ENCODE data around the gene SETDB1.
A peak's percentile ranks its signal among the peaks of the same experiment; 100 is the strongest.
"Not testable (repeated sequence)": the region's sequence is repeated elsewhere in the genome, so short reads cannot be mapped to it uniquely, and the experiment has no call there.

Gene SETDB1

DNA sequence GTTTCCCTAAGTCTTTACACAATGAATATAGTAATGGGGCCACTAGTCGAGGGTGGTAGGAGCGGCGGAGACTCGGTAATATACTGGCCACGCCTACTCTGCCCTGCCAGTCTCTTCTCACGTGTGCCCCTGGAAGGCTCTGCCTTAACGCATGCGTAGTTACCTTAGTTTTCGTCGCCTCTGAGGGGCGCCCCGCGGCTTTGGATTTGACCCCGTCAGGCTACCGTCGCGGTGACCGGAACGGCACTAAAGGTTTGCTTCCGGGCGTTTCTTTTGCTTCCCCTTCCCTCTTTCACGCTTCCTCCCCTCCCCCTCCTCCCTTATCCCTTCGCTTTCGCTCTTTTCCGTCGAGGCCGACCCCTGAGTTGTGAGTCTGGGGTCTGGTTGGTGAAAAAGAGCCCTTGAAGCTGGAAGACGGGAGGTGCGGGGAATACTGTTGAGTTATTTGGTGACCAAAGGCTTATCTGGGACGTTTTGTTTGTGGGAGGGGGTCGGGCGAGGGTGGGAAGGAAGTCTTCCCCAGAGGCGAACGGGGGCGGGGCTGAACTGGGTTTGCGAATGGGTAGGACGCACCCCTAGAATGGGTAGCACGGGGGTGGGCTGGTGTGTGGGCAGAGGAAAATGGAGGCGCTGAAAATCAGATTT, at the start of gene SETDB1:
SETDB1 (plus strand) TSS at position 267 of the 645 bp plus-strand sequence. CDS start 1,352 bp downstream, outside the sequence.
- peak; percentile 87 for DNase-seq

DNA sequence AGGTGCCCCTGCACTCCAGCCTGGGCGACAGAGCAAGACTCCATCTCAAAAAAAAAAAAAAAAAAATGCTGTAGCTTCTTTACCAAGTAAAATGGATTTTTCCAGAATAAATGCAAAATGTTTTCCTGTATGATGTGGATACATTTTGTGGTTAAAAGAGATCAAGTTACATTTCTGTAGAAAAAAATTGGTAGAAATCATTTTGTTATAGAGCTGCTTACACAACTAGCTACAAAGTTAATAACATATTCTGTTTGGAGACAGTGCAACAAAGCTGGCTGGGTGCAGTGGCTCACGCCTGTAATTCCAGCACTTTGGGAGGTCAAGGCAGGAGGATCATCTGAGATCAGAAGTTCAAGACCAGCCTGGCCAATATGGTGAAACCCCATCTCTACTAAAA, 47.2 kb upstream of the SETDB1 start:
- DNase-seq: not testable (repeated sequence)

DNA sequence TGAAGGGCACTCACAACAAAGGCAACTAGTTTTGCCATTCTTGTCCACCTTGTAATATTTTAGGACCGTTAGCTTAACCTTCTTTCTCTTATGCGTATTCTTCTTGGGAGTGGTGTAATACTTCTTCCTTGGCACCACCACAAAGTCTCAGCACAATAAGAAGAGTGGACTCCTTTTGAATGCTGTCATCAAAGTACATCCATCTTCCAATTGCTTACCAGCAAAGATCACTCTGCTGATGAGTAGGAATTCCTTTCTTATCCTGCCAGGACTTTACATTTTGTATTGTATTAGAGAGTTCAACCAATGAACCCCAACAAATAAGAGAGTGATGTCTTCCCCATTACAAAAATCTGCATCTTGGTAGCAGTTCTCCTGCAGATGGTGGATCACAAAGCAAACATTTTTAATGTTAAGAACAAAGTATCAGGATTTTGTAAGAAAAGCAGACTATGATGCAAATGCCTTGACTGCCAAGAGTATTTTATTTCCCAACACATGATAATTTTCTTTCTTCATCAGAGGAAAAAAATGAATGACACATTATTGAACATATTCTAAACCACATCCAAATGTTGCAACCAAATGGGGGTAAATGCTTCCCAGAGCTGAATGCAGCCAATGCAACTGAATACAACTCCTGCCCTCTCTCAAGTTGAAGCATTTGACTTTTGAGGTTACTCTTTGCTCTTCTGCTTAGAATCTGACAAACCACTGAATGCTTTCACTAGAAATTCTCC, 44.7 kb upstream of the SETDB1 start:
- DNase-seq: no peak

DNA sequence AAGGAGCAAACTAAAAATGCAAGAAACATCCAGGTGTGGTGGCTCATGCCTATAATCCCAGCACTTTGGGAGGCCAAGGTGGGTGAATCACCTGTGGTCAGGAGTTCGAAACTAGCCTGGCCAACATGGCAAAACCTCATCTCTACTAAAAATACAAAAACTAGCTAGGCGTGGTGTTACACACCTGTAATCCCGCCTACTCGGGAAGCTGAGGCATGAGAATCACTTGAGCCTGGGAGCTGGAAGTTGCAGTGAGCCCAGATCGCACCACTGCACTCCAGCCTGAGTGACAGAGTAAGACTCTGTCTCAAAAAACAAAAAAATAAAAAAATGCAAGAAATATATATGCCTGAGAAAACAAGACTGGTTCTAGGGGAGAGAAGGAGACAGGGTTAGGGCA, 43.0 kb upstream of the SETDB1 start:
- not testable (repeated sequence) for DNase-seq

DNA sequence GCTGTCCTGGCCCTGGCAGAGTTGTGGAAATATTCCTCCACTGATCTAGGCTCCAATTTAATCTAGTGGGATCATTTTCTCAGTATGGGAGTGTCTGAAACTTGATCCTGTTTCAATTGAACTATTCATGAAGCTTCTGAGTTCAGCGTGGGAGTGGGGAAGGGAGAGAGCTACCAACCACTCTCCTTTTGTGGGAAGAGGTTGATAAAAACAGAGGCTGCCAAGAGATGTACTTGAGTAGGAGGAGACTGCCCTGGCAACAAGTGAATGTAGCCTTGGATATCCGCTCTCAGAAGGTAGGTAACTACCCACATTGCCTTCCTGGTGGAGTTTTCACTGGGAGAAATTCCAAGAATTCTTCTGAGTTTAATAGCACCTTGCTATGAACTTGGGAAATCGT, 39.1 kb upstream of the SETDB1 start, which contains the start of gene CTXND2:
CTXND2 (plus strand) TSS at position 119 of the 400 bp plus-strand sequence. CDS start 25,179 bp downstream, outside the sequence.
- no peak for DNase-seq

DNA sequence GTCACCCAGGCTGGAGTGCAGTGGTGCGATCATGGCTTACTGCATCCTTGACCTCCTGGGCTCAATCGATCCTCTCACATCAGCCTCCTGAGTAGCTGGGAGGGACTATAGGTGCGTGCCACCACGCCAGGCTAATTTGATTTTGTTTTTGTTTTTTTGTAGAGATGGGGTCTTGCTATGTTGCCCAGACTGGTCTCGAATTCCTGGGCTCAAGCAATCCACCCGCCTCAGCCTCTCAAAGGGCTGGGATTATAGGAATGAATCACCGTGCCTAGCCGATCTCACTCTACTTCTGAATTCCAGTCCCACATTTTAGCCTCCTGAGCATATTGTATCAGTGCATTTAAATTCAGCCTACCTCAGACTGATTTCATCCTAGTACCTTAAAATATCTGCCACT, 37.4 kb upstream of the SETDB1 start:
- DNase-seq: no peak

DNA sequence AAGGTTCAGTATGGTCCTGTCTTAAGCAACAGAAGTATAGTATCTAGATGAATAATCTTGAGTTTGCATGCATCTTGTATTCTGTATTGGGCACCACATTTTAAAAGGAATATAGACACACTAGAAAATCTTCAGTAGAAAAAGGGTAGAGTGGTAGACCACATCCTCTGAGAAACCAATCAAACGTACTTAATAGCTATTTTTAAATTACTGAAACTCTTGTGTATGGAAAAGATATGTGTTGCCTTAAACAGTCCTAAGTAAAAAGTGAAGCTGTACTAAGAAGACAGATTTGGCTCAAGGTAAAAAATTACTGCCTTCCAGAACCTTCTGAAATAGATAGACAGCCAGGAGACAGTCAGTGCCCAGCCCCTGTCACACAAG, 36.1 kb upstream of the SETDB1 start:
- no peak for DNase-seq

DNA sequence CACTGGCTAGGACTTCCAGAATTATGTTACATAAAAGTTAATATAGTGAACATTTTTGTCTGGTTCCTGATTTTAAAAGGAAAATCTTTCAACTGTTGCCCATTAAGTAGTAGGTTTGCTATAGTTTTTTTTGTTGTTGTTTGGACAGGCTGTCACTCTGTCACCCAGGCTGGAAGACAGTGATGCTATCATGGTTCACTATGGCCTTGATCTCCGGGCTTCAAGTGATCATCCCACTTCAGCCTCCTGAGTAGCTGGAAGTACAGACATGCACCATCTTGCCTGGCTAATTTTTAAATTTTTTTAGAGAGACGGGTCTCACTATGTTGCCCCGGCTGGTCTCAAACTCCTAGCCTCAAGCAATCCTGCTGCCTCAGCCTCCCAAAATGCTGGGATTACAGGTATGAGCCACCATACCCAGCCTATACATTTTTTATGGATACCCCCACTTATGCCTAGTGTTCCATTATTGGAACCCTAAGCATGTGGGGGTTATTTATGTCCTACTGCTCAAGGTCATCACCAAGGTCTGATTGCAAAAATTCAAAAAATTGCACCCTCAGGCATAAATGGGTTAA, 32.7 kb upstream of the SETDB1 start:
- no peak for DNase-seq

DNA sequence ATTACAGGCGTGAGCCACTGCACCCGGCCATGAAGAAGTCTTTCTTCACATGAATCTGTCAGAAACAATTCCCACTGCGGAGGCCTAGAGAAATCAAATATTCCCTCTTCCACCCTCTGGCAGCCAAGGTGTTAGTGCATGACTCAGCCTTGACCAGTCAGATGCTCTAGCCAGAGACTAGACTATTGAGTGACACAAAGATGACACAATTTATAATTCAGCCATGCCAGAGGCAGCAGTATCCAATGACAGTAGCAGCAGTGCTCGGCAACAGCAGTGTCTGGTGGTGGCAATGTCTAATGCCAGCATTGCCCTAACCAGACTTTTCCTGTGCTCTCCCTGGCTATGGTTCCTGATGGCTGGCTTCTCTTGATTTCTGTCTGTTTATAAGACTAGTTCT, 30.5 kb upstream of the SETDB1 start:
- no peak for DNase-seq

DNA sequence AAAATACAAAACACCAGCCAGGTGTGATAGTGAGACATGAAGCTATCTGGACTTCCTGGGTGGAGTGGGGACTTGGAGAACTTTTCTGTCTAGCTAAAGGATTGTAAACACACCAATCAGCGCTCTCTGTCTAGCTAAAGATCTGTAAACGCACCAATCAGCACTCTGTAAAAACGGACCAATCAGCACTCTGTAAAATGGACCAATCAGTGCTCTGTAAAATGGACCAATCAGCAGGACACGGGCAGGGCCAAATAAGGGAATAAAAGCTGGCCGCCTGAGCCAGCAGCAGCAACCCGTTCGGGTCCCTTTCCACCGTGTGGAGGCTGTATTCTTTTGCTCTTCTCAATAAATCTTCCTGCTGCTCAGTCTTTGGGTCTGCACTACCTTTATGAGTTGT, 26.4 kb upstream of the SETDB1 start:
- not testable (repeated sequence) for DNase-seq

DNA sequence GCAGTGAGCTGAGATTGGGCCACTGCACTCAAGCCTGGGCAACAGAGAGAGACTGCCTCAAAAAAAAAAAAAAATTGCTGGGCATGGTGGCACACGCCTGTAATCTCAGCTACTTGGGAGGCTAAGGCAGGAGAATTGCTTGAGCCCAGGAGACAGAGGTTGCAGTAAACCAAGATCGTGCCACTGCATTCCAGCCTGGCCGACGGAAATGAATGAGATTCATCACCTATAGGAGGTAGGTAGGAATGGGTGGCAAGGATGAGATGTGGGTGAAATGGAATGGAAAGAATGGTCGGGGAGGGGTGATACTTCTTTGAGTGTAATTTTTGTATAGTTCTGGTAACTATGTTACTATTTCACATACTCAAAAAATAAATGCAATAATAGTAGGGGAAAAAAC, 23.8 kb upstream of the SETDB1 start:
- DNase-seq: no peak

DNA sequence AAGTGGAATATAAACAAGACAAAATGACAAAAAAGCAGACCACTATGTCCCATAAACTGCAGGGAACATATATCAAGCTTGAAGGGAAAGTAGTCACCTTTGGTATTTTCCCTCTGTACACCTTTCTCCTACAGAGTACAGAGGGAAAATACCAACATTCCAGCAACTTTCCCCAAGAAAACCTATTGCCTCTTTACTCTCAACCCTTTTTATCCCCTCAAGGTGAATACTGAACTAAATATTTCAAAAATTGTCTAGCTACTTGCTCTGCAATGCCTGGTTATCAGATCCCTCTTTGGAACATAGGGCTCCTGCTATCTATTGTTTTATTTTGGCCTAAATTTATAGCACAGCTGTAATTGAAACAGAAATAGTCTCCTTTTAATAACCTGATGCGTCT, 23.4 kb upstream of the SETDB1 start:
- DNase-seq: no peak

DNA sequence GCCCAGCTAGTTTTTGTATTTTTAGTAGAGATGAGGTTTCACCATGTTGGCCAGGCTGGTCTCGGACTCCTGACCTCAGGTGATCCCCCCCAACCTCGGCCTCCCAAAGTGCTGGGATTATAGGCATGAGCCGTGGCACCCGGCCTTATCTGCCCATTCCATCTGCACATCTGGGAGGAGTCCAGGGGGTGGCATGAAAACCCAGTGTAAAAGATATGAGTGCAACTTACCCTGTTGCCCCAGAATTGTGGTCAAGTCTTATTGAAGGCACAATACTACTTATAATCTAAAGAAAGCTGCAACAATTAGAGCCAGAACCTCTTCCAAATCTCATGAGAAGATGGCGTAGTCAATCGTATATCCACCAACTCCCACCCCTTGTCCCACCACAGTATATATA, 20.9 kb upstream of the SETDB1 start:
- no peak for DNase-seq

DNA sequence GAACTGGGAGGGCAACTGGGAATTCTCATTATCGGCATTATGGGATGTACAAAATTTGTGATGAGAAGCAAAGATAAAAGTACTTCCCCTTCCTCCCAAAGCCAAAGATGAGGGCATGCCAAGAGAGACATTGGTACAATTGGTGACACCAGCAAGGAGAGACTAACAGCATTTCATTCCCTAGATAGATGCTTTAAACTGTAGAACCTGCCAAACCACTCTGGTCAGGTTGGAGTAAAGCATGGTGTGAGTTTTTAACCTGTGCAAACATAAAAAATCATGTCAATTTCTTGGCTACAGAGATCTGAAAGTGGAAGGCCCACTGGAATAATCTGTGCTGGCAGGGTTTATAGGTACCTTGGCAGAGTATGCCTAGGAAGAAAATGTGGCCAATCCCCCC, 19.8 kb upstream of the SETDB1 start:
- no peak for DNase-seq

DNA sequence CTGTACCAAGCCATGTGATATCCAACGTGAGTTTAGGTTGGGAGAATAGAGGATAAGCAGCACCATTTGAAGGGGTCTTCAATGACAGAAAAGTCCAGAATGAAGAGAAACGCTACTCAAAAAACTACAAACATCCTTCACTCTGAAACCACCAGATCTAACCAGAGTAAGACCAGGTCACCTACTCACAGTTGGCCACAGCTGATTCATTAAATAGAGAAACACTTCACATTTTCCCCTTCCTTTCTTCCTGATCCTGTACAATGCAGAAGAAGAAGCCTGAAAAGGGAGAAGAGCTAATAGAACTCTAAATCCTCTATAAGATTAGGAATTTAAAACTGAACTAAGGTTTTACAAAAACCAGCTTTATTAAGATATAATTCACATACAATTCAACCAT, 19.4 kb upstream of the SETDB1 start:
- DNase-seq: no peak

DNA sequence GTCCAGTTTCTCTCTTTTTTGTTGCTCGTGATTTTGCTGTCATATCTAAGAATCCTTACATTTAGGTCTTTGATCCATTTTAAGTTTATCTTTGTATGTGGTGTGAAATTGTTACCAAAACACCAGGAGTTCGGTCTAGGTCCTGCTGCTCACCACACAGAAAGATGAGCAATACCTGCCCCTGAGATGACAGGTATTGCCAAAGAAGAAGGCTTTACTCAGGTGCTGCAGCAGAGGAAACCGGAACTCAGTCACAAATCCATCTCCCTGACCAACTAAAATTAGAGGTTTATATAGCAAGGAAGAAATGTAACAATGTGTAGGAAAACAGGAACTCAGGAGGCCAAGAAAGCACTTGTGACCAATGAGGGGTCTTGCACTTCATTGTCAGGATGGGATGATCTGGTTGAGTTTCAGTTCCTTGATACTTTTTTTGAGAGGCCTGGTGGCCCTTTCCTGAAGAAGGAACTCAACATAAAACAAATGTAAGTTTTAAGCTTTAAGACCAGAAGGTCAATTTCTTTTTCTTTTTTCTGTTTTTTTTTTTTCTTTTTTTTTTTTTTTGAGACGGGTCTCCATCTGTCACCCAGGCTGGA, 16.5 kb upstream of the SETDB1 start:
- DNase-seq: no peak

DNA sequence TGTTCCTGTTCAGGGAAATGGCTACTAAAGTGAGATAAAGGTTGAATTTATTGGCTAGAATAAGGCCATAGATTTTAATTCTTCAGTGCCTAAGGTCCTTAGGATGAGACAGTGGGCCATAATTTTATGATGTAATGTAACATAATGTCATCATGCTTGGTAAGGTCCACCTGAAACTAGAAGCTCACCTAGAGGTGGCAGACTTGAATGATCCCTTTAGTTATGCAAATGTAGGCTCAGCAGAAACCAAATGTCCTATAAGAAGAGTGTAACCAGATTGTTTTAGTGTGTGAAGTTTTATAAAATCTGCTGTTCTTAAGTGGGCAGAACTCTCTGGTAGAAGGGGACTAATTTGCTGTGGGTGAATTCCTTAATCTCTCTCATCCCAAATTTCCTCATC, 13.5 kb upstream of the SETDB1 start:
- no peak for DNase-seq

DNA sequence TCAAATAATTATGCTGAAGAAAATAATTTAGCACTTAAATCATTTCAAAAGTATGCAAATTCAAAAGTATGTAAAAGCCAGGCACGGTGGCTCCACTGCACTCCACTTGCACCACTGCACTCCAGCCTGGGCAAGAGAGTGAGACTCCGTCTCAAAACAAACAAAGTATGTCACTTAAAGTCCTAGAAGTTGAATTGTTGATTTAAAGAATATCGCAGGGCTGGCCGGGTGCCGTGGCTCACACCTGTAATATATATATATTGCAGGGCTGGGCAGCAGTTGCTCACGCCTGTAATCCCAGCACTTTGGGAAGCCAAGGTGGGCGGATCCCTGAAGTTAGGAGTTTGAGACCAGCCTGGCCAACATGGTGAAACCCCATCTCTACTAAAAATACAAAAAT, 8.8 kb upstream of the SETDB1 start:
- DNase-seq: no peak

DNA sequence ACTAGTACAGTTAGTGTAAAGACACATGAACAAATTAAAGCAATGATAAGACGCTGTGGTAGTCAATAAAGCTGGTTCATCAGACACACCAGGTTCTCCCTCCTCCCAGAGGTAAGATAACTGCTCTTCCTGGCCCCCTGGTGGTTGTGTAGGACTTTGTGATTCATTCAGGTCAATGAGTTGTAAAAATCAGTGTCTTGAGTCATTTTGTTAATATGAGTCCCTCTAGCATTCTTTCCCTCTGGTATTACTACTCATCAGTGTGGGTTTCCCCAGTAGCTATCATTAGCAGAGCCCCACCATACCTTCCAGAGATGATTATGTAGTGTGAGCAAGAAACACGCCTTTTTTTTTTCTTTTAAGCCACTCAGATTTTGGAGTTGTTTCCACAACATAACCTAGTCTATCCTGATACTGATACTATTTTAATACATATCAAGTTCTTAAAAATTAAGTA, 3.6 kb upstream of the SETDB1 start:
- DNase-seq: peak; percentile 59

DNA sequence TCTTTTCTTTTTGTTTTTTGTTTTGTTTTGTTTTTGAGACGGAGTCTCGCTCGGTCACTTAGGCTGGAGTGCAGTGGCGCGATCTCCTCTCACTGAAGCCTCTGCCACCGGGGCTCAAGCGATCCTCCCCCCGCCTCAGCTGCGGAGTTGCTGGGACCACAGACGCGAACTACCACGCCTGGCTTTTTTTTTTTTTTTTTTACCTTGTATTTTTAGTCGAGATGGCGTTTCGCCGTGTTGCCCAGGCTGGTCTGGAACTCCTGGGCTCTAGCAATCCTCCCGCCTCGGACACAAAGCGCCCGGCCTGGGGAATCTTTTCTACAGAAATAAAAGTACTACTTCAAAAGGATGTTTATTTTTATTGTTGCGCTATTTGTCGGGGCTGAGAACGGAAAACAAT, 1.1 kb upstream of the SETDB1 start:
- peak; percentile 24 for DNase-seq

DNA sequence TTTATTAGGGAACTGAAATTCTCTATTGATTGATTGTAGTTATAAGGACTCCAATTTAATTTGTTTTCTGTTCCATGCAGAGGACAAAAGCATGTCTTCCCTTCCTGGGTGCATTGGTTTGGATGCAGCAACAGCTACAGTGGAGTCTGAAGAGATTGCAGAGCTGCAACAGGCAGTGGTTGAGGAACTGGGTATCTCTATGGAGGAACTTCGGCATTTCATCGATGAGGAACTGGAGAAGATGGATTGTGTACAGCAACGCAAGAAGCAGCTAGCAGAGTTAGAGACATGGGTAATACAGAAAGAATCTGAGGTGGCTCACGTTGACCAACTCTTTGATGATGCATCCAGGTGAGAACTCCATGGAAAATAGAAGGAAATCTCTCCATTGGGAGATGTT, 1.5 kb downstream of the SETDB1 start:
- no peak for DNase-seq

DNA sequence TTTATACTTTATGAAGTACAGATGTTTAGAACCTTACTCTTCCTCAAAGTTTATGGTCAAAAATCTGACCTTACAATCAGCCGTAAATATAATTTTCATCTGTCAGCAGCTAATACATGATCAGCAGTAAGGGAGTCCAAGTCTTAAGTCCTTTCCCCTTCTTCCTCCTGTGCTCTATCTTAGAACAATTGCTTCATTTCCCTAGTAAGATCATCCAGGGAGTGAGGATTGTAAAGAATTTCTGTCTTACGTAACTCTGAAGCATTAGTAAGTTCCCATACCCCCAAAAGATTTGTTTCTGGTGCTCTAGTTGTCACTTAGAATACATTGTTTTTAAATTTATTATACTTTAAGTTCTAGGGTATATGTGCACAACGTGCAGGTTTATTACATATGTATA, 2.1 kb downstream of the SETDB1 start:
- DNase-seq: no peak

DNA sequence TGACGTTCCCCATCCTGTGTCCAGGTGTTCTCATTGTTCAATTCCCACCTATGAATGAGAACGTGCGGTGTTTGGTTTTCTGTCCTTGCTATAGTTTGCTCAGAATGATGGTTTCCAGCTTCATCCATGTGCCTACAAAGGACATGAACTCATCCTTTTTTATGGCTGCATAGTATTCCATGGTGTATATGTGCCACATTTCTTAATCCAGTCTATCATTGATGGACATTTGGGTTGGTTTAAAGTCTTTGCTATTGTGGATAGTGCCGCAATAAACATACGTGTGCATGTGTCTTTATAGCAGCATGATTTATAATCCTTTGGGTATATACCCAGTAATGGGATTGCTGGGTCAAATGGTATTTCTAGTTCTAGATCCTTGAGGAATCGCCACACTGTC, 2.6 kb downstream of the SETDB1 start:
- DNase-seq: not testable (repeated sequence)

DNA sequence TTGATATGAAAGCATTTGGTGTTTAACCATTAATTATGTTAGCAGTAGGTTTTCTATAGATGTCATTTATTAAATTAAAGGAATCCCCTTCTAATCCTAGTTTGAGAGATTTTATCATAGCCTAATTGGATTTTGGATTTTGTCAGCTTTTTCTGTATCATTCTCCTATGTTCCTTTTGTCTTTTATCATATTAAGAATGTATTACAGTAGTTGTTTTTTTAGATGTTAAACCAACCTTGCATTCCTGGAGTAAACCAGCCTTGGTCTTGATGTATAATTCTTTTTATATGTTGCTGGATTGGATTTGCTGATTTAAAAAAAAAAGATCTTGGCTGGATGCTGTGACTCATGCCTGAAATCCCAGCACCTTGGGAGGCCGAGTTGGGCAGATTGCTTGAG, 5.6 kb downstream of the SETDB1 start:
- DNase-seq: no peak

Data from activated T-cell treated with anti-CD3 and anti-CD28 coated beads, Interleukin-2, amount 50 U/mL, for 1 hour (primary cell).